CD4-positive, alpha-beta T cell treated with Interleukin-15 for 1 hour (primary cell): ENCODE results near the gene CCL27.
"Not testable (repeated sequence)": the region's sequence is repeated elsewhere in the genome, so short reads cannot be mapped to it uniquely, and the experiment has no call there.

Experiments used
- DNase-seq: peaks from one replicate; pipeline ENCODE4 v3.0.0-alpha.2; 2020

The CCL27 gene

DNA sequence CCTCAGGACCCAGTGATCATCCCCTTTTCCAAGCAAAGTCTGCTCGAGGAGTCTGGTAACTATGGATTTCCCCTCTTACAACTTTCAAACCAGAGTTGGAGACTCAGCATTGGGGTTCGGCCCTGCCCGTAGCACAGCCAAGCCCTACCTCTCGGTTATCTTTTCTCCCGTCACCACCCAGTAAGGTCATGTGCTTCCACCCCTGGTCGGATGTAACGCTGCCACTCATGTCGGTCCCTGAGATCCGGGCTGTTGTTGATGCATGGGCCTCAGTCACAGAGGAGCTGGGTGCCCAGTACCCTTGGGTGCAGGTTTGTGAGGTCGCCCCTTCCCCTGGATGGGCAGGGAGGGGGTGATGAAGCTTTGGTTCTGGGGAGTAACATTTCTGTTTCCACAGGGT lies 14.8 kb downstream of the CCL27 start:
- DNase-seq: no peak

DNA sequence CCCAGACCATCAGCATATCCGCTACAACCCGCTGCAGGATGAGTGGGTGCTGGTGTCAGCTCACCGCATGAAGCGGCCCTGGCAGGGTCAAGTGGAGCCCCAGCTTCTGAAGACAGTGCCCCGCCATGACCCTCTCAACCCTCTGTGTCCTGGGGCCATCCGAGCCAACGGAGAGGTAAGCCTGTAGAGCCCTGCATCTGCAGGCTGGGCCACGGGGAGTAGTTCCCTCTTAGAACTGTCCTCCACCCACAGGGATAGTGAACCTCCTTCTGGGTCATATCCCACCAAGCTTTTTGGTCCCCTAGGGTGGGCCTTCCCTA lies 15.4 kb downstream of the CCL27 start:
- no peak for DNase-seq

DNA sequence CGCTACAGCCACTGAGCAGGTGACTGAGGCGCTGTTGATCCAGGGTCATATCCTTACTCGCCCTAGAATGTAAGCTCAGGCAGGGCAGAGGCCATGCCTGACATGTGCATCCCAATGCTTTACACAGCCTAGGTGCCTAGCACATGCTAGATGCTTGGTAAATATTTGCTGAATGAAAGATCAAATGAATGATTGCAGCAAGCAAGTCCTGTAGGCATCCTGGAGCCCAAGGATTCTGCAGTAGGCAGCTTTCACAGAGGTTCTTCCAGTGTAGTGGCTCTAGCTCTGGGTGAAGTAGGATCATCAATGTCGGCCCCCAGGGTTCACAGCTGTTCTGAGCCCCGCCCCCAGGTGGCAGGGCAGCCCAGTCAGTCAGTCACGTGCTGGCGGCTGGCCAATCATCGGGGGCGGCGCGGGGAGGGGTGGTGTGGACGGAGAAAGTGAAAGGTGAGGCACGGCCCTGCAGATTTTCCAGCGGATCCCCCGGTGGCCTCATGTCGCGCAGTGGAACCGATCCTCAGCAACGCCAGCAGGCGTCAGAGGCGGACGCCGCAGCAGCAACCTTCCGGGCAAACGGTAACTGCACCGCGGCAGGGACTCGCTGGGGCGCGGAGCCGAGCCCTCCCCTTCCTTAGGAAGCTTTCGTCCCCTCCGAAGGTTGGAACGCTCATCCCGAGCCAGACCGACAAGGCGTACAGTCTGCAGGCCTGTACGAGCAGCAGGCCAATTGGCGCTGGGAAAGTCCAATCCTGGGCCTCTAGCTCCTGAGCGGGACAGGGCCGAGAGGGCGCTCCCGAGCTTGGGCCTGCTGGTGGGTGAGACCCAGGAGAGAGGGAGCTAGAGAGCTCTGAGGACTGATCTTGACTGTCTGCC lies 16.0 kb downstream of the CCL27 start, which contains the start of gene GALT:
Gene GALT (plus strand): TSS at position 465 of the 873 bp plus-strand sequence. CDS start 30 bp downstream, at position 495.
- peak; percentile 91 for DNase-seq

DNA sequence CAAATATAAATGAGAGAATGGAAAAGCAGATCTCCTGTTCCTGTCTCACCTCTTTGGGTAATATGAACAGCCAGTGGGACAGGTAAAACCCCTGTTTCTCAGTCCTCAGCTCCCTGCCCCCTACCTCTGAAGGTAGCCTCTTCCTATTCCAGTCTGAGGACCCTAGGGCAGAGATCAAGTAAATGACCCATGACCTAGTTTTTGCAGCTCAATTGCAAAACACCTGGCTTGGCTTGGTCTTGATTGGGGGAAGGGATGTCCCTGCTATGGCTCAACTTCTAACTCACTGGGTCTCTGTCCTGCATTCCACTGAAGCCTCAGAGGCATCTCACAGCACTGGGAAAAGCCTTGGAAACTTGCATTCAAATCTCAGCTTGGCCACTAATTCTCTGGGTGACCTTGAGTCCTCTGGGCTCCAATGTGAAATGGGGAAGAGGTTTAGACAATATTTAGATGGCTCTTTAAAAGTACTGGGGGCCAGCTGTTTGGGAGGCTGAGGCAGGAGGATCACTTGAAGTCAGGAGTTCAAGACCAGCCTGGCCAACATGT lies 17.6 kb downstream of the CCL27 start:
- DNase-seq: no peak

DNA sequence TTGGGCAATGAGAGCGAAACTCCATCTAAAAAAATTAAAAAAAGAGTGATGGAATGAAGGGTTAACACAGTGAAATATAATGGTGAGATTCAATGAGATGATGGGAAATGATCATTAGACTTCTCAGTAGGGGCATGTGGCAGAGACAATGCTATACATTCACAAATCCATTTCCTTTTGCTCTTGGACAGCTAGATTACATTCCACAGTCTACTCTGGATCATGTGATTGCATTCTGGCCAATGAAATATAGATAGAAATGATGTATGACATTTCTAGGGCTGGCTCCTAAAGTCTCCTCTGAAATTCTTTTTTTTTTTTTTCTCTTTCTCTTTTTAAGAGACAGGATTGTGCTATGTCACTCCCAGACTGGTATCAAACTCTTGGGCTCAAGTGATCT lies 19.8 kb downstream of the CCL27 start:
- DNase-seq: no peak

DNA sequence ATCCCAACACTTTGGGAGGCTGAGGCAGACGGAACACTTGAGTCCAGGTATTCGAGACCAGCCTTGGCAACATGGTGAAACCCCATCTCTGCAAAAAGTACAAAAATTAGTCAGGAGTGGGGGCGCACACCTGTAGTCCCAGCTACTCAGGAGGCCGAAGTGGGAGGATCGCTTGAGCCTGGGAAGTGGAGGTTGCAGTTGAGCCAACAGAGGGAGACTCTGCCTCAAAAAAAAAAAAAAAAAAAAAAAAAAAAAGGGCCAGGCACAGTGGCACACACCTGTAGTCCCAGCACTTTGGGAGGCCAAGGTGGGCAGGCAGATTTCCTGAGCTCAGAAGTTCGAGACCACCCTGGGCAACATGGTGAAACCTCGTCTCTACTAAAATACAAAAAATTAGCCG lies 23.1 kb downstream of the CCL27 start:
- not testable (repeated sequence) for DNase-seq

DNA sequence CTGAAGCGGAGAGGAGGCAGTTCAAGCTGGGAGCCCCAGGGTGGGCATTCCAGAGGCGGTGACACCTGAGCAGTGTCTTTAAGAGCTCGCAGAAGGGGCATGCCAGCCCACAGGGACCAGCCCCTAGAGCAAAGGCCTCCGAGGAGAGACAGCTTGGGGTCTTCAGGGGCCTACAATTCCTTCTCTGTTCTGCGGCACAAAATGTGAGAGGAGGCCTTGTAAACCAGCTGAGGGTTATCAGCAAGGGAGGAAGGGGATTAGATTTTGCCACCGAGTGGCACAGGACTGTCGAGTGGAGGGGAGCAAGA lies 24.4 kb downstream of the CCL27 start:
- no peak for DNase-seq

DNA sequence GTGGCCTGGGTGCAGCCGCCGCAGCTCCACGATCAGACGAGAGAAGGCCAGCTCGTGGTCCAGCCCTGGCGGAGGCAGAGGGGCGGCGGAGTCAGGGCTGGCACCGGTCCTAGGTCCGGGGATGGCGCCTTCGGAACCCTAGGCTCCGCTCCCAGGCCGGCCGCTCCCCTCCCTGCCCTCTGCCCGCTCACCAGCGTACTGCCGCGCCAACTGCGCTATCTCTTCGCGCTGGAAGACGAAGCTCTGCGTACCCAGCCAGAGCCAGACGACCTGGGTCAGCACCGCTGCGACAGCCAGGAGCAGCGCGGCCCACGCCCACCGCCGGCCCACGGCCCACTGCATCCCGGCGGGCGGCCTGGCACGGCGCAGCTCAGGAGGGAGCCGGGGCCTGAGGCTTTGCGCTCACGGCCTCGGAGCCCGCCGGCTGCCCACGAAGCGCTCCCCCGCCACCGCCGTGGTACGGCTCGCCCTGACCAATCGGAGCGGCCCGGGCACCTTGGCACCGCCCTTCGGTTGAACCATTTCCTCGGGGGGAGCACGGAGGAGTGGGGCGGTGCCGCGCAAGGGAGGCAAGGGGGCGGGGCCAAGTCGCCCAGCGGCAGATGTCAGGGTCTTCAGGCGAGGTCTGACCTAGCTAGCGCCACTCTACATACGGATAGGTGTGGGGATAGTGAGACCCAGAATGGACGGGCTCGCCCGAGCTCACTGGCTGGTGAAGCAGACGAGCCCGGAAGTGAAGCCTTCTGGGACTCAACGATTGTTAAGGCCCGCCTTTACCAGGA lies 24.9 kb downstream of the CCL27 start, which contains the start of gene SIGMAR1:
Gene SIGMAR1 (minus strand): TSS at position 432 of the 782 bp plus-strand sequence. CDS start 90 bp downstream, at position 342.
- peak; percentile 90 for DNase-seq

DNA sequence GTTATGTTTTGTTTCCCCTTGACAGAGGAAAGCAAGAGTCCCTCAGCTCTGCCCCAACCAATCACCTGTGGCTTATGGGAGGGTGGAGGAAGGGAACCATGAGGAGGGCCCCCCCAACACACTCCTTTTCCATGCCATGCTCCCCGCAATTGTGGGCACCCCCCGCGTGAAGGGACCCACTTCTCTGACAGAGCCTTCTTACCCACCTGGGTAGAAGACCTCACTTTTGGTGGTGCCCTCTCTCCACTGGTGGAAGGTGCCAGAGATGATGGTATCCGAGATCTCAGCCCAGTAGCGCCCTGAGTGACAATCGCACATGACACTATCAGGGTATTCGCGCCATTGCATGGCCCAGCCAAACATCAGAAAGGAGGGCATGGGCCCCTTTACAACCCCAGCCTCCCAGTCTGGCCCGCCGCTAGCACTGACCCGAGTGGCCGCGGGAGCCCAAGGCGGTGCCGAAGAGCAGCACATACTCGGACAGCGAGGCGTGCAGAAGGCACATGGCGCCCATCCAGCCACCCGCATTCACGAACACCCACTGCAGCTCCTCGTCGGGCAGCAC lies 25.6 kb downstream of the CCL27 start:
- no peak for DNase-seq

DNA sequence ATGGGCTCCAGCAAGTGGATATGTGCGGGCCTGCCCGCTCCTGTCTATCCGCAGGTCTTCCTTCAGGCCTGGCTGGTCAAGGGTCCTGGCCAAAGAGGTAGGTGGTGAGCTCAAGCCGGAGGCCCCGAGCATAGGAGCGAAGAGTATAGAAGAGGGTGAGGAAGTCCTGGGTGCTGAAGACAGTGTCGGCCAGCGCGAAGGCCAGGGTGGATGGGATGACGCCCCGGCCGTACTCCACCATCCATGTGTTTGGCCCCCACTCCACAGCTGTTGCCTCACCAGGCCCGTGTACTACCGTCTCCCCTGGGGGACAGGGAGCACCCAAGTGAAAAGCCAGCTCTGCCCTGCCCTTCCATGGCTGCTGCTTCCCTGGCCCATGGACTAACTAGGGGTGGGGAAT lies 26.9 kb downstream of the CCL27 start:
- DNase-seq: no peak

DNA sequence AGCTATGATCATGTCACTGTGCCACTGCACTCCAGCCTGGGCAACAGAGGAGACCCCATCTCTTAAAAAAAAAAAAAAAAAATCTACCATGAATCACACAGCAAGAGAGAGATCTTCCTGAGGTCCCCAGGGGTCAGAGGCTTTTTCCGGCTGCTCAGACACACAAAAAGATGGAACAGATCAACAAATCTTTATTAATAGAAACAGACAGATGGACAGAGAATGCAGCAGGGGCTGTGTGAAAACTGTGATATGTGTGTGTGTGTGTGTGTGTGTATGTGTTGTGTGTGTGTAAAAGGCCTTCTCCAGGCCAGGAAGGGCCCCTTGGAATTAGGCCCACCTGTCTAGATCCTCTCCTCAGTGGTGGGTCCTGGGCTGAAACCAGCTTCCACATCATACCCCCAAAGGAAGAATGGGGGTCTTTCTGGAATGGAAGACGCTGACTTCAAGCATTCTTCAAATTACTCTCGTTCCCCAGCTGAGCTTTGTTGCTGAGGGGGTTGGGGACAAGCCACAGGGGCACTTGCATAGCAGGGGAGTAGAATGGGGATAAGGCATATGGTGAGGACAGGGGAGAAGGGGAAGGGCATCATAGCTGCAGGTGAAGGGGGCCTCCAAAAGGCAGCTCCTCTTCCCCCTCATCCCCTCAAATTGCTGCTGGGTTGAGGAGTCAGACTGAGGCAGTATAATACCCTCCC lies 27.8 kb downstream of the CCL27 start:
- no peak for DNase-seq

DNA sequence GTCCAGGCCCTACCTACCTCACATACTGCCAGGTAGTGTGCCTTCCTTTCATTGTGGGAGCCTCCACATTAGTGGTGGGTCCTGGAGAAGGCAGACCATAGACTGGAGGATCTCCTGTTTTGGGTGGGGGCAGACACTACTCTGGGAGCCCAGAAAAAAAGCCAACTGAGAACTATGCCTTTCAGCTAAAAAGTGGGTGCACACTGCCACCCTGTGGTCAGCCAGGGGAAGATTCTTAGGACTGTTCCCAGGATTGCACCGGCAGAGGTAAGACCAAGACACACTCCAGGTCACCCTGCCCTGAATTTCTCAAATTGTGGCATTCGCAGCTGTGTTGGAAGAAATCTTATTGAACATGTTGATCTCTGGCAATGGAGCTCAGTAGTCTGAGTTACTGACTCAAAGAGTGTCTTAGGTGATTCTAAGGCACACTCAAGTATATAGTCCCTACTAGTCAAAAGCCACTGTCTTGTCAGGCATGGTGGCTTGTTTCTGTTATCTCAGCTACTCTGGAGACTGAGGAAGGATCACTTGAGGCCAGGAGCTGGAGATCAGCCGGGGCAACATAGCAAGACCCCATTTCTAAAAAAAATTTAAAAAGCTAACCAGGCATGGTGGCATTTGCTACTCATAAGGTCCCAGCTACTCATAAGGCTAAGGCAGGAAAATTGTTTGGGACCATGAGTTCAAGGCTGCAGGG lies 28.5 kb downstream of the CCL27 start:
- peak; percentile 78 for DNase-seq

DNA sequence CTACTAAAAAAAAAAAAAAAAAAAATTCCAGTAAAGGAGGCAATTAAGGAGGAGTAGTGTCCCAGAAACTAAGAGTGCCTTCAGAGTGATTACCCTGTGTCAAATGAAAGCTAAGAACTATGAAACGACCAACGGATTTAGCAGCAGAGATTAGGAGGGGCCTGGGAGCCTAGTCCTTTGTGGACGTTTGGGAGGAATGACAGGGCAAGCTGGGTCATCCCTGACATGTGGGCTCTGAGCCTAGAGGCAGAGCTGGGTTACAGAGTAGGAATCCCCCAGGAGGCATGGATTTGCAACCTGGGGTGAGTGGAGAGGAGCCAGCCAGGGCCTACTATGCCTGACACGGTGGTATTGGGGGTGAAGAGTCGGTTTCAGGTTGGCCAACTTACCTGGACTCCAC lies 29.3 kb downstream of the CCL27 start:
- DNase-seq: no peak

DNA sequence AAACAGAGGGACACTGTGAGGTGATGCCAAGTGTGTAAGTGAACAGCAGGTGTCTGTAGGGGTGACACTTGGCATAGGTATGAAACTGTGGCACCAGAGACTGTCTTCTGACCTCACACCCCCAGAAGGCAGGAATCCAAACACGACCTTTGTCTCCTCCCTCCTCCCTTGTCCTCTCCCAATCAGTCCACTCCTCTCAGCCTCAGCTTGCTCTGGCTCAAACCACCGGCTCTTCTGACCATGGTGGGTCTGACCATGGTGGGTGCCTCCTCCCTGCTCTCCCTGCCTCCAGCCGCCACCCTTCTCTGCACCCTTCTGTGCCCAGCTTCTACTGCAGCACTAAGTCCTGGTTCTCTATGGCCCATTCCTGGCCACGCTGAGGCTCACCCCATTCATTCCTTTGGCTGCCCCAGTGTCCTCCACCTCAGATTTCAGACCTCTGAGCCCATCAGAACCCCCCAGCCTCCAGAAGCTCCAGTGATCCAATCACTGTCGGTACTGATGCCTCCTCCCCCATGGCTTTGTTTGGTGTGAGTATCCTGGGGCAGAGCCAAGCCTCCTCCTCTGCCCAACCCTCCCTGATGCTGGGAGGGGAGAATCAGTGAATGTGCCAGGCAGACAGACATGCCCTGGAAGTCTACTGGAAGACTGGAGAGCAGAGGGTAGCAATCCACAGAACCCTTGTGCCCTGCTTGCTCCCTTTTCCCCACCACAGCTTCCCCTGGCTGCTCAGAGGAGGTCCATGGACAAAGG lies 31.9 kb downstream of the CCL27 start:
- no peak for DNase-seq

DNA sequence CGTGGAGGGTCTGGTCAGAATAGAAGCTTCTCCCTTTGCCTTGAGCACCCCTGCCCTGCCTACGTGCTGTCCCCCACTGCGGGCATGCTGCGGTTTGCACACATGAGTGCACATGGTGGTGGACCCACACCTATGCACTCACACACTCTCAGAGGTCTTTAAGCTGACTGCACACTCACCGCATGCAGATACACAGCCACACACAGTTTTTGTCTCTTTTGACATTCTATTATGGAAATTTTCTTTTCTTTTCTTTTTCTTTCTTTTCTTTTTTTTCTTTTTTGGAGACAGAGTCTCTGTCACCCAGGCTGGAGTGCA lies 33.0 kb downstream of the CCL27 start:
- DNase-seq: no peak

DNA sequence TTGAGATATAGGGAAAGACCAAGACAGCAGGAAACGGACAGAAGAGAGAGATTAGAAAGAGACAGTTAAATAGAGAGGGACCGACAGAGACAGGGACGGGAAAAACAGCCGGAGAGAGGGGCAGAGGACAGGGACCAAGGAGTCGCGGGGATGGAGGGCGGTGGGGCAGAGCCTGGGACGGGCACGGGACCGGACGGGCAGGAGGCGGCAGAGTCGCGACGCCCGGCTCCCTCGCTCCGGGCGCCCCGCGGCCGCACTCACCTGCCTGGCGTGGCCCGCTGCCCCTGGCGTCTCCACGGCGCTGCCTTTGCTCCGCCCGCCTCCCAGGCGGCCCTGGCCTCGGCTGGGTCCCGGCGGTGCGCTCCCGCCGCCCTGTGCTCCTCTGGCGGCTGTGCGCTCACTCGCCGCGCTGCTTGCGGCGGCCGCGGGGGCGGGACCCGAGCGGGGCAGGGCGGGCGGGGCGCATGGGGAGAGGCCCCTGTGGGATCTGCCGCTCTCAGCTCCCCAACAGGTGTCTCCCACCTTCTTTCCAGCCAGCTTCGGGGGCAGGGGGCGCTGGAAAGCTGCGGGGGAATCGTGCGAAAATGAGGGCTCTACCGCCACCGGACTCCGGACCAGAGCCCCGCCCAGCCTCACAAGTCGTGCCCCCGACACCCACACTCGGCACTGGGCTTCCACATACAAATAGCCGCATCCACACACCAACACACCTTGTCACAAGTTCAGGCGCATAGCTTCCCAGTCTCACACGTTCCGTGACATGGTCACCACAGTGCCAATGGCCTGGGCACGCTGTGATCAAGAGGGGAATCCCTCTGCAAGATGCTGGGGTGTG lies 33.6 kb downstream of the CCL27 start, which contains the start of gene ARID3C:
Gene ARID3C (minus strand): TSS at position 411 of the 835 bp plus-strand sequence. CDS start 1,052 bp downstream, outside the sequence.
- peak; percentile 30 for DNase-seq

DNA sequence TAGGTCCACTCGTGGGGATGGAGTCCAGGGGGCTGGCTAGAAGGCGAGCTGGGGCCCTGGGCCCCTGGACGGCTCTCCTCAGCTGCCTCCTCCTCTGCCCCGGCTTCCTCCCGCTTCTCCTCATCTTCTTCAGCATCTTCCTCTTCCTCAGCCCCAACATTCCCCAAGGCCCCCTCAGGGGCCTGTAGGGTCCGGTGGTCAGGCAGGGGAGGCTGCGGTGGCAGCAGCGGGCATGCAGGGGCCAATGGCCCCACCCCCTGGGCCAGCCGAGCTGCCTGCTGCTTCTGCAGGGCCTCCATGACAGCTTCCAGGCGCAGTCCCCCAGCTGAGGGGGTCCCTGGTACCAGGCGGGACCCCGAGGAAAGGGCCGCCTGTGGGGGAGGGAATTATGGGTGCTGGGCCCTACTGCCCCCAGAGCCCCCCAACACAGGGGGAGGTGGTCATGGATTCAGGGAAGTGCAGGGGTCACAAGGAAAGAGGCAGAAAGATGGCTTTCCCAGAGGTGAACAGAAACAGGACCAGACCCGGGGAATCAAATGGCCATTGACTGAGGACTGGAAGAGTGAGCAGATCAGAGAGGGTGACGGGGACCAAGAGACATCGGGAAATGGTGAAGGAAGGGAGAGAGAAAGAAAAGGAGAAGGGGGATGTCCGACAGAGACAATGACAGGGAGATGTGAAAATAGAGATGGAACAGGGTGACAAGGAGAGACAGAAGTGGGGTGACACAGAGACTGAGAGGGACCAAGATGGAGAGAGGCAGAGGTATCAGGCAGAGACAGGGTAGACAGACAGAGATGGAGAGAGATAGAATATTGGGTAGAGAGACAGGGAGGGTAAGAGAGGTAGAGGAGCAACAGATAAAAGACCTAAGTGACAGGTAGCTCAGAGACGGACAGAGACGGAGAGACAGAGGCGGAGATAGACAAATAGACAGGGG lies 34.5 kb downstream of the CCL27 start:
- DNase-seq: no peak

DNA sequence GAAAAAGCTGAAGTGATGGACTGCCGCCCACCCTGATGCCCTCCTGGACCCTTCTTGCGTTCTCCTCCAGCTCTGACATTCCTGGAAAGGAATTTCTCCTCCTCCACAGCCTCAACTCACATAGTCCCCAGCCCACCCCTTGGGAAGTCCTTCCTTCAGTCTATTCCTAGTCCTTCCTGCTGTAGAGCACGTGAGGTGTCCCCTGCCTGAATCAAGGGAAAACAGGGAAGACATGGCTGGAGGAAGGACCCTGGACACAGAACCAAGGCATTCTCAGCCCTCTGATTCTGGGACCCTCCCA lies 37.3 kb downstream of the CCL27 start:
- DNase-seq: no peak

DNA sequence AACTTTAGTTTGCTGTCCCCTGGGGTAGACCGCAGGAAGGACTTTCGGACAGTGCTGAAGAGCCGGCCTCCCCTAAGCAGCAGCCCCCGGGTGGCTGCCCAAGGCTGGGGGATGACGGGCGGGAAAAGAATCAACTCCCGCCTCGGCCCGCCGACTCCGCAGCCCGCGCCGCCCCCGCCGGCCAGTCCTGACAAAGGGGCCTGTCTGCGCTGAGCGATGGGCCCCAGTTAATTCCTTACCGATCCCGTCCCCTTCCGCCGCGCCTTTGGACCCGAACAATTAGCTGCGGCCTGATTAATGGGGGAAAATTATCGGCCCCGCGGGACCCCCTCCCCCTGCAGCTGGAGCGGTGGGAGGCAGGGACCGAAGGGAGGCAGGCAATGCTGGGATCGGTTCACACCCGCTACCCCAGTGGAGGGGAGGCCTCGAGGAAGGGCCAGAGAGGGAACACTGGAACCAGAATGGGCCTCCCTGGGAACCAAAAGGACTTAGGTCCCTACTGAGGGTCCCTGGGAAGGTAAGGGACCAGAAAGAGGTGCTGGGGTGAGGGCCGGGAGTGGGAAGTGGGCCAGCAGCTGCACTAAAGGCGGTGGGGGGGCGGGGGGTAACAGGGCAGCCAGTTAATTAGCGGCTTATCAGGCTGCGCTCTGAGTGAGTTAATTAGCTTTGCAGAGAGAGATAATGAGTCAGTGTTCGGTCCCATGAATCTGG lies 37.8 kb downstream of the CCL27 start:
- DNase-seq: no peak
